NCI-H1930 (cell line): ENCODE results near the gene SPATA6L.
A peak's percentile ranks its signal among the peaks of the same experiment; 100 is the strongest.
"Not testable (repeated sequence)": the region's sequence is repeated elsewhere in the genome, so short reads cannot be mapped to it uniquely, and the experiment has no call there.

ENCODE experiments used
- DNase-seq, 2 experiments: peaks; one replicate each; lab custom pipeline; 2025; lab: John Stamatoyannopoulos, UW

SPATA6L gene

DNA sequence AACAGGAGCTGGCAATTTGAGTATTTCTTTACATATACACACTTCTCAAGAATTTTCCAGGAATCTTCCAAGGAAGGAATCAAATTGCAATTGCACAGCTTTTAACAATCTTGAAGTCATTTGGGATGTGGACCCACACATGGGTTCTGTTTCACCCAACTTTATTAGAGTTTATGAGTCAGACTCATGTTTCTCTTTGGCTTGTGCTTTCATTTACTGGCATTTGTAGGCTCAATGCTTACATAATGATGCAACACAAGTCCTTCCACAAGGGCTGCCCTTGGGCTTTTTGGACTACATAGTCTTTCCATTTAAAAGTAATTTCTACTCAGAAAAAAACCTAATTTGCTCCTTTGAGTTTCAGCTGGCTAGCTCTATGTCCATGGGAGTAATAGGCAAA lies 8.5 kb upstream of the SPATA6L start:
- DNase-seq = no peak

DNA sequence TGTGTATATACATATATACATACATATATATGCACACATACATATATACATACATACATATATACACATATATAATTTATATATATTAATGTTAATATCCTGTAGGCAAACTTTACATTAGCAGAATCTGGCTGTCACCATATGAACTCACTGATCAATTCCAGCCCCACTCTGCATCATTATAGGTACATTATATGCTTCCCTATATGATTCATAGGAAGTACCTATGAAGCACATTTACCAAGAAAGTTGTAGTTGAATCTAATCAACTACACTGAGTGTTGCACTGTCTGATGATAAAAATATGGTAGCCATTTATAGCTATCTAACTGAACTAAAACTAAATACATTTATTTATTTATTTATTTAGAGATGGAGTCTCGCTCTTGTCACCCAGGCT lies 5.5 kb upstream of the SPATA6L start:
- no peak for DNase-seq

DNA sequence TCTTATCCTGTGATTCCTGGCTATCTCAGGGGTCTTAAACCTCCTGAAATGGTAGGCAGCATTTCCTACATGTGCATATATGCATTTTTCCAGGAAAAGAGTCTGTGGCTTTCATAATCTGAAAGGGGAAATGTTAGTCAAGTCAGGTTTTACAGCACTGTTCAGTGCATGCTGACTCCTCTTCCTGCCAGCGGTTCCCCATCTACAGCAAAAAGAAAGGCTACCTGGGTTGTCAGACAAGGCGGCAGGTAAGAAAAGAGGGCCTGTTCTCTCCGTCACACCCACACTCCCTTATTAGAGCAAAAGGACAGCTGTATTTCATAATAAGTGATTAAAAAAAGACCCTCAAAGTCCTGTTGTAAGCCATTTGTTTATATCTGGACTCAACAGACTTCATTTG lies 4.3 kb upstream of the SPATA6L start:
- DNase-seq = no peak

DNA sequence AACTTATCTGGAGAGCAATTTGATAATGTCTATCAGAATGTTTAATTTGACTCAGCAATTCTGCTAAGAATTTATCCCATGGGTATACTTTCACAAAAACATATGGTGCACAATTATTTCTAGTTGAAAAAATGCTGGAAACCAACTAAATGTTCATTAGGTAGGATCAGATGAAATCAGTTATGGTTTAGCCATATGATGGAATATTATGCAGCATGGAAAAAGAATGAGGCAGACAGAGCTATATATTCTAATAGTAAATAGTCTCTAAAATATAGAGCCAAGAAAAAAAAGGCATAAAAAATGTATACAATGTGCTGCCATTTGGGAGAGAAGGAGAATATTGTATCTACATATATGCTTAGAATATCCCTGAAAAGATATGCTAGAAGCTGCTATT lies 3.6 kb upstream of the SPATA6L start:
- no peak for DNase-seq

DNA sequence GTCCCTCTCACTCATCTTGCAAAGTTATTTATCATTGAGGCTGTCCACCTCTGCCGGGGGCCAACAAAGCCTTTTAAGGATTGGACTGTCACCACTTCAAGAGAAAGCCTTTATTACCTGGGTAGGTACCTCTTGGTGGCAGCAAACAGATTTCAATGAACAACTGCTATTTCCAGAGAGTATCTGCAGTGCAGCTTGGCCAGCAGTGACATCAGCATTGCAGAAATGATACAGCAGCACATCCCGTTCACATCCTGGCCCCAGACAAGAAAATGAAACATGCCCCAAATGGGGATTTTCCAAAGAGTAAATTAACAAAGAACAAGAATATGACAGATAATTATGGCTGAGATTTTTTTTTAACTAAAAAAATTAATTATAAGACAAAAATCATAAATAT lies 2.3 kb upstream of the SPATA6L start:
- DNase-seq = no peak

DNA sequence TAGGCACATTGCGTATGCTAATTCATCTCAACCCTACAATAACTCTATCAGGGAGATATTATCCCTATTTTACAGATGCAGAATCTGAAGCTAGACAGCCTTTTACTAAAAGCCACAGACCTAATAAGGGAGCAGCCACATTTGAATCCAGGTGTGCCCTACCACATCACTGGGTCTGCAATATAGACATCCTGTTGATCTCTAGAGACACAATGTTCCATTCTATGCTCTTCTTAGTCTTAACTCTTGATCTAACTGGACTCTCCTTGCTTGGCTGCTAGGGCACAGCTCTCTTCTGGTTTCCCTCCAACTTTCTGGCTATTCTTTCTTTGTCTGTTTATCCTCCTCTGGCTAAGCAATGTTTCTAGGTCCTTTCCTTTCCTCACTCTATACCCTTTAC lies 1.4 kb upstream of the SPATA6L start:
- no peak for DNase-seq

DNA sequence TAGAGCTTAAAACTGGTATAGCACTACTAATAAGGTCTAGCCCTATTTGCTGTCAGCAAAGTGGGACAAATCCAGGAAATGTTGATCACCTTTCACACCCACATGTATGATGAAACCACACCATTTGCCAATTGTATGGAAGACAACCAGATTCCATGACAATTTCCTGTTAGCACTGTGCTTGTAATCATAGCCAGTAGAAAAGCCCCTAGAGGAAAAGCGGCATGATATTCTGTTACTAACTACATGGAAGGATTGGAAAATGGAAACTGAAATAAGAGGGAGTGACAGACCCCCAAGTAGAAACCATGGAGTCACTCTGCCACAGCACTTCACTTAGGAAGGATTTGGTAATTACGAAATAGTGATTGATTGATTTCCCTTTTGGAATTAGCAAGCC lies 923 bp downstream of the SPATA6L start:
- no peak for DNase-seq

DNA sequence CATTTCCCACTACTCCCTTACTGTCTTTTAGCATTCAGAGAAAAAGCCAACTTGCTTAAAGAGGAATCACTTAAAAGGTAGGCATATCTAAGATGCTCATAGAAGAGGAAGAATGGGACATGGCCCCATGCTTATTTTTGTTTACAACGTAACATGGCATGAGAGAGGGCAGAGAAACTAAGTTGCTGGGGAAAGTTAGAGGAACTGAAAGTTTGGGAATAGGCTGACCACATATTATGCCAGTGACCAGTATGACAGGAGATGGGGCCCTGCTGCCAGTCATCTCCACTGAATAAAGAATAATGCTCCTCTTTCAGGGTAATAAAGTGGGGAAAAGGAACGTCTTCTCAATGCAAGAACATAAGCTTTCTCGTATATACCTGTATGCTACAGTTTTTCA lies 2.3 kb downstream of the SPATA6L start:
- no peak for DNase-seq

DNA sequence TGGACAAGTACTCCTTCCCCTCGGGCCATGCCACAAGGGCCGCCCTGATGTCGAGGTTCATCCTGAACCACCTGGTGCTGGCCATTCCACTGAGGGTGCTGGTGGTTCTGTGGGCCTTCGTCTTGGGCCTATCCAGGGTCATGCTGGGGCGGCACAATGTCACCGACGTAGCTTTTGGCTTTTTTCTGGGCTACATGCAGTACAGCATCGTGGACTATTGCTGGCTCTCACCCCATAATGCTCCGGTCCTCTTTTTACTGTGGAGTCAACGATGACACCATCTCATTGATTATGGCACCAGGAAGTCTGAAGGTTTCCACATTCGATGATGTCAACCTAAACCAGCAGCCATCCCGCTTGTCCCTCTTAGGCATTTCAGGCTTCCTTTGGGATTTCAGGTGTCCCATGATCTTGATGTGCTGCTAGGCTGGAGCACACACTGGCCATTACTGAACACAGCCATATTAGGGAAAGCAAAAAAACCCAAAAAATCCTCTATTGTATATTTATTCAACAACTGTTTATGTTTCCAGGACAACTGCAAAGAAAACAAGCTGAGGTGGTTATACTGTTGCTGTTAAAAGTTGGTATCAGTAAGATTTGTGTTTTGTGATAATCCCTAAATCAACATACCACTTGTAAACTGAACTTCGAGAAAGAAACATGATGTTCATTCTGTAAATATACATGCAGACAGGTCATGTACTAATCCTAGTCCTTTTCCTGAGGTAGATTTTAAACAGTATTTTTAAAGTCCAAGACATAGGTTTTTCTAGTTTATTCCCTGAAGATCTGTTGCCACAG lies 3.1 kb downstream of the SPATA6L start:
- no peak for DNase-seq

DNA sequence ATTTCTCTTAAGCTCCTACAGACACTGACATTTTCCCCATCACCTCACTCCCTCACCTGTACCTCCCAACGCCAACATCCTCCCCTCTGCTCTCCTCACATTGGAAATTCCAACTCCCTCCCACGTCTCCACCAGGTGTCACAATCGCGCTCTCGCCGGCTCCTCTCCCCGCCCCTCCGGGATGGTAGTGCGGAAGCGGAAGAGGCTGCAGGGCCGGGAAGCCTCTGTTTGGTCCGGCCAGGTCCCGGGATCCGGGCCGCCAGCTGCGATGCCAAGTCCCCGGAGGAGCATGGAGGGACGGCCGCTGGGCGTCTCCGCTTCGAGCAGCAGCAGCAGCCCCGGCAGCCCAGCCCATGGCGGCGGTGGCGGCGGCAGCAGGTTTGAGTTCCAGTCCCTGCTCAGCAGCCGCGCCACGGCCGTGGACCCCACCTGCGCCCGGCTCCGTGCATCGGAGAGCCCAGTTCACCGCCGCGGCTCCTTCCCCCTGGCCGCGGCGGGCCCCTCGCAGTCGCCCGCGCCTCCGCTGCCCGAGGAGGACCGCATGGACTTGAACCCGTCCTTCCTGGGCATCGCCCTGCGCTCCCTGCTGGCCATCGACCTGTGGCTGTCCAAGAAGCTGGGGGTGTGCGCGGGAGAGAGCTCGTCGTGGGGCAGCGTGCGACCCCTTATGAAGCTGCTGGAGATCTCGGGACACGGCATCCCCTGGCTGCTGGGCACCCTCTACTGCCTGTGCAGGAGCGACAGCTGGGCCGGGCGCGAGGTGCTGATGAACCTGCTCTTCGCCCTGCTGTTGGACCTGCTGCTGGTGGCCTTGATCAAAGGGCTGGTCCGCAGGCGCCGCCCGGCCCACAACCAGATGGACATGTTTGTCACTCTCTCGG lies 3.9 kb downstream of the SPATA6L start, which contains the start of gene PLPP6:
Gene PLPP6, plus strand, starts transcription at position 187 of the 881 bp plus-strand sequence. Its CDS starts 82 bp downstream, at position 269.
- peak; percentile 91 to 94 for DNase-seq

DNA sequence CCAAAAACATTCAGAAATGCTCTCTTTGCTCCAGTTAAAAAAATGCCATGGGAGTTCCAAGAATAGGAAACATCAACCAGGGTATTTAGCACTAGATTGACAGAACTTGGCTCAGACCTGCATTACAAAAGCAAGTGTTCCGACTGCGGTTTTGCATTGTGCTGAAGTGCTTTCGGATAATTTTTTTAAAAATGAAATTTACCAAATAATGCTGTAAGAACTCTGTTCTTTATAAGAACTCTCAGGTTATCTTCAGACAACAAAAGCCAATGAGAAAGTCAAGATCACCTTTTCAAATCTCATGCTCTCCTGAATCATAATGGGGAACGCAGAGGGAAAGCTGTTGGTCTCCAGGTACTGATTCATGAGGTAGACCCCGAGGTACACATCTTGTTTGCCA lies 4.7 kb downstream of the SPATA6L start:
- DNase-seq = no peak

DNA sequence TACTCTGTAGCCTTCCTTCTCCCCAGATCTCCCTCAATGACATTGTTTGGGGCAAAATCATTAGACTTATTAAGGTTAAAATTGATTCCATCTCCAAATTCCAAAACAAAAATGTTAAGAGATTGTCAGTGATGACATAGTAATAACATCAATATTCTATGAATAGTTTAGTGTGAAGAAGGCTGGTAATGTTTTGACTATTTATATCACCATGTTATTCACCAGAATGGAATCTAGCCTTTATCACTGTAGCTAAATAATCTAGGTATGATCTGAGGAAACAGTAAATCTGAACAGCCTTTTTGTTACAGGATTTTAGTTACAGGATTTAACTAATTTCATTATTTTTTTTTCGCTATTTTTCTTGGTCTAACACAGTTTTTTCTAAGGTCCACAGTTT lies 5.1 kb downstream of the SPATA6L start:
- no peak for DNase-seq

DNA sequence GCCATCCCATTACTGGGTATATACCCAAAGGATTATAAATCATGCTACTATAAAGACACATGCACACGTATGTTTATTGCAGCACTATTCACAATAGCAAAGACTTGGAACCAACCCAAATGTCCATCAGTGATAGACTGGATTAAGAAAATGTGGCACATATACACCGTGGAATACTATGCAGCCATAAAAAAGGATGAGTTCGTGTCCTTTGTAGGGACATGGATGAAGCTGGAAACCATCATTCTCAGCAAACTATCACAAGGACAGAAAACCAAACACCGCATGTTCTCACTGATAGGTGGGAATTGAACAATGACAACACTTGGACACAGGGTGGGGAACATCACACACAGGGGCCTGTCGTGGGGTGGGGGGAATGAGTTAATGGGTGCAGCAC lies 5.6 kb downstream of the SPATA6L start:
- DNase-seq = not testable (repeated sequence)

DNA sequence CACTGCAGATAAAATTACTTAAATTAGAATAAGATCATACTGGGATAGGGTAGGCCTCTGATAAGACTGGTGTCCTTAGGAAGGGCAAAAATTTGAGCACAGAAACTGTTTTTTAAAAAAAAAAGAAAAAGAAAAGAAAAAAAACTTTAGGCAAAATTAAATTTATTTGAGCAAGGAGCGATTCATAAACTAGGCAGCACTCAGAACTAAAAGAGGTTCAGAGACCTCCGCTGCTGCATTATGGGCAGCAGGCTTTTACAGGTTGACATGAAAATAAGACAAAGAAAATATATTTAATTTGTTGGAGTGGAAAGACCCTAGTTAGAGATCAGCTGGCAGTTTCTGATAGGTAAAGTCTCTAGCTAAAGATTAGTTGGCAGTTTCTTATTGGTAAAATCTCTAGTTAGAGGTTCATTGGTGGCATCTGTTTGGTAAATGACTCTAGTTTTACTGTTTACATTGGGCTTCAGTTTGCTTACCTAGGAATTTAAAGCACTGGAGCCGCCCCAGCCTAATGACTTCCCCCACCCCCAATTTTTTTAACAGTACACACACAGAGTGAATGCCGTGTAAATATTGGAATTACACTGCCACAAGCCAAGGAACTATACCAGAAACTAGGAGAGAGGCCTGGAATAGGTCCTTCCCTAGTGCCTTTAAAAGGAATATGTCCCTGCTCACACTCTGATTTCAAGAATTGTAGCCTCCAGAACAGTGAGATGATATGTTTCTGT lies 8.7 kb downstream of the SPATA6L start:
- no peak for DNase-seq

DNA sequence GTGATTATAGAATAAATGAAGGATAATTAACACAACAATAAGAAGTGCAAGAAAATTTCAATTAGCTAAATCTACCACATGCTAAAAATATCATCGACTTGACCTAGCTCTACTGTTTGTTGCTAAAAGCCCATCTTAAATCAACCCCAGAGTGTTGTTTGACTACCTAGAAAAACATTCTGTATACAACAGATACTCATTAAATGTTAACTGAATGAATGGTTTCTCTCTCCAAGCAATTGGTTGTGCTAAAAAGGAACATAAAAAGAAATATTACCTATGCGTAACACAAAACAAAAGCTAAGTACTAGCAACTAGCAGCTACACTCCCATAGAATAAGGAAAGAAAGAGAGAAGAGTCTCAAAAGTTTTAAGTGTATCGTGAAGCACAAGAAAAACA lies 9.7 kb downstream of the SPATA6L start:
- DNase-seq = no peak

DNA sequence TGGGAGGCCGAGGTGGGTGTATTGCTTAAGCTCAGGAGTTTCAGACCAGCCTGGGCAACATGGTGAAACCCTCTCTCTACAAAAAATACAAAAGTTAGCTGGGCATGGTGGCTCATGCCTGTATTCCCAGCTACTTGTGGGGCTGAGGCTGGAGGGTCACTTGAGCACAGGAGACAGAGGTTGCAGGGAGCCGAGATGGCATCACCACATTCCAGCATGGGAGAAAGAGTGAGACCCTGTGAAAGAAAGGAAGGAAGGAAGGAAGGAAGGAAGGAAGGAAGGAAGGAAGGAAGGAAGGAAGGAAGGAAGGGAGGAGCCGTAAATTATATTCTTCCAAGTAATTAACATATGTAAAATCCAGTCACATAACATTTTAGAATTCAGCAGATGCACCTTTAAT lies 10.1 kb downstream of the SPATA6L start:
- DNase-seq = not testable (repeated sequence)

DNA sequence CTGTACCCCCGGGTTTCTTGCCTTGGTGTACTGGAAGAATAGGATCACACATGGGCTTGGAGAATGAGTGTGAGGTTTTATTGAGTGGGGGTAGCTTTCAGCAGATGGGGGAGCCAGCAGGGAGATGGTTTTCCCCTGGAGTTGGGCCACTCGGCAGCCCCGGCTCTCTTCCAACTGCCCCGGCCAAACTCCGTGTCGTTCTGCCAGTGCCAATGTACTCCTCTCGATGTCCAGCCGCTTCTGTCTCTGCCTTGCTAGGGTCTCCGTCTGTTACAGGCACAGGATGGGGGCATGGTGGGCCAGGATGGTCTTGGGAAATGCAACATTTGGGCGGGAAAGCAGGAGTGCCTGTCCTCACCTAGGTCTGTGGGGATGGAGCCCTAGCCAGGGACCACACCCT lies 11.7 kb downstream of the SPATA6L start:
- no peak for DNase-seq

DNA sequence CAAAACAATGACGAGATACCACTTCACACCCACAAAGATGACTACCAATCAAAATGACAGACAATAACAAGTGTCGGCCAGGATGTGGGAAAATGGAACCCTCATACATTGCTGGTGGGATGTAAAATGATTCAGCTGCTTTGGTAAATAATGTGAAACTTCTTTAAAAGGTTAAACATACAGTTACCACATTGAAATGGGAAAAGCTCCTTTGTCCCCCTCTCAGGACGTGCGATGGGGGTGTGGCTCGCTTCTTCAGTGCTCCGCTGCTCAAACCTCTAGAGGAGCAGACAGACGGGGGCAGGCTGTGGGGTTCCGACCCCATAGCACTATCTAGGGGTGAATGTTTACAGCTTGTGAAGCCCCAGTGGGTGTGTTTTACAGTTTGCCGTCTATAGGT lies 12.2 kb downstream of the SPATA6L start:
- DNase-seq = no peak

DNA sequence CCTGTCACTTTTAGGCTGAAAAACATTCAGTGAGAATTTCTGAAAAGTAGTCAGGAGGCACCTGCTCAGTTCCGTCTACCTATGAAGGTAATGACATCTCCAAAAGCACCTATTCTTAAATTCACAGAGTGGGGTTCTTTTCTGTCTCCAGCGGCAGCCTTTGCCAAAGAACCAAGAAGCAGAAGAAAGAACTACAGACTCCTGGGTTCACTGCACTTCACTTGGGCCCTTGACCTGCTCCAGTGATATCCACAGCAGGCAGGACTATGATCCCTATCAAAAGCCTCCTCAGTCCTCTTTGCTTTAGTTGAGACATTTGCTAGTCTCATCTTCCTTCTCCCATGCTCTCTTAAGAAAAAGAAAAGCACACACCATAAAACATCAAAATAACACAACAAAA lies 23.9 kb downstream of the SPATA6L start:
- DNase-seq = no peak

DNA sequence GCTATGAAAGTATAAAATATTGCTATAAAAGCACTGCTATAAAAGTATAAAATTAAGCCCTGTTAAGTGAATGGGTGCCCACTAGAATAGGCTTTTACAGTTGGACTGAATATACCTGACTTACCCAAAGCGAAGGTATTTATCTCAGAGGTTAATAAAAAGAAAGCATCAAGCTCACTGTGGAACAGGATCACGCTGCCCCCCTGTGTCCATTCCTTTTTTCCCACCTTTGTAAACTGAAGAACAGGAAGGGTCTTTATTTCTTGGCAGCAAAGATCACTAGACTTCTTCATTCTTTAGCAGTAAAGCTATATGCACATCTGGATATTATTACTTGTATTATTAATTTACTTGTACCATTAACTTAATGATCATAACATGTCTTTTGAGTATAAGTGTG lies 26.3 kb downstream of the SPATA6L start:
- DNase-seq = no peak

DNA sequence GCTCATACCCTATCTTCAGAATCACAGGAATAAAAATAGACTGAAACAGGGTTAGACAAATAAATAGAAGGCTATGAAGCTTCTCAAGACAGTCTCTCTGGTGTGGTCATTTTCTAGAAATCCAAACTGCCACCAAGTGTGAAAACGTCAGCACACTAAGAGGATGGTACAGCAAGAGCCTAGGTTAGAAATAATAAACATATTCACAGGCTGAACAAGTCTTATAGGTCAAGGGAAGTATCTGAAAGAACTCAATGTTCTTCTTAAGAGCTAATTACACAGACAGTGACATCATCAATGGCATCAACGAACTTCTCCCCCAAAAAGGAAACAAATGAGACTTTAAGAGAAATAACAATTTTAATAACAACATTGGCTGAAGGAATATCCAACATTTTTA lies 26.9 kb downstream of the SPATA6L start:
- DNase-seq = no peak

DNA sequence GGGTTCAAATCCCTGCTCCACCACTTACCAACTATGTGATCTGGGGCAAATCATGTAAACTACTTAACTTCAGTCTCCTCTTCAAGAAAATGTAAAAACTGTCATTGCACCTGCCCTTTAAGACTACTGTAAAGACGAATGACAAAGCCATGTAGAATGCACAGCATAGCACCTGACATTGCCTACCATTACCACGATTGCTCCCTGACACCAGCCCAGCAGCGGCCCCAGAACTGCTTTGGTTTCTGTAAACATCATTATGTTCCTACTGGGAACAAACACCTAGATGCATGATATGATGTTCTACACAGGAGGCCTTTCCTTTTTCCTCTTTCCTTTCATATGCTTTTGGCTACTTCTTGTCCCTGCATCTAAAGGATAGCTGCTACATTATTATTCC lies 27.3 kb downstream of the SPATA6L start:
- no peak for DNase-seq

DNA sequence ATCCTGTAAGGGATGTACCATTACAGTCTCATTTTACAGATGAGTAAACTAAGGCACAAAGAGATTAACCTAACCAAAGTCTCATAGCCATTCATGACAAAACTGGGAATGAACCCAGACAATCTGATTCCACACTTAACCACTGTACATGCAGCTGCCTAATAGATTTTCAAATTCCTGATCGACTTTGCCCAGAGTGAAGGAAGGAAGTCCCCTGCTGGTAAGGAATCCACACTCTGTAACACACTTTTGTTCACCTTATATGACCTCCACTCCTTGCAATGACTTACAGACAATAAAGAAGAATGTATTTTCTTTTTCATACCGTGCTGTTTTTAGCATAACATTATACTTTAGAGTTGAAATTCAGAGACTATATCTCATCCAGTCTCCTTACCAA lies 35.4 kb downstream of the SPATA6L start:
- no peak for DNase-seq
